Nephron progenitor cell (in vitro differentiated cells): ENCODE results near the gene HES4.

Source experiments
- DNase-seq: peaks from one replicate; pipeline ENCODE4 v3.0.0; 2021
- H3K27ac Mint-ChIP-seq: 2 replicates; pipeline ENCODE4 v1.8.0; 2021; ENCODE audit warnings: mild to moderate bottlenecking, moderate library complexity, mixed read lengths
- H3K27me3 Mint-ChIP-seq: 2 replicates; pipeline ENCODE4 v1.8.0; 2021; ENCODE audit warnings: mild to moderate bottlenecking, low read depth, mixed read lengths; ENCODE audit not compliant: poor library complexity
- H3K36me3 Mint-ChIP-seq: 2 replicates; pipeline ENCODE4 v1.8.0; 2021; ENCODE audit warnings: low read depth, mixed read lengths
- H3K4me1 Mint-ChIP-seq: 2 replicates; pipeline ENCODE4 v1.8.0; 2021; ENCODE audit warnings: mixed read lengths
- H3K4me3 Mint-ChIP-seq: 2 replicates; pipeline ENCODE4 v1.8.0; 2021; ENCODE audit warnings: mild to moderate bottlenecking, moderate library complexity, mixed read lengths
- H3K9me3 Mint-ChIP-seq: 2 replicates; pipeline ENCODE4 v1.8.0; 2021; ENCODE audit warnings: mild to moderate bottlenecking, moderate library complexity, mixed read lengths
- TF ChIP-seq, protein P1 (sequence below): fragments of 200-600 bp; sonication (generic); IDR thresholded peaks from 2 replicates; pipeline ENCODE4 v1.5.0; 2021; ENCODE audit warnings: antibody characterized with exemption

HES4 gene

DNA sequence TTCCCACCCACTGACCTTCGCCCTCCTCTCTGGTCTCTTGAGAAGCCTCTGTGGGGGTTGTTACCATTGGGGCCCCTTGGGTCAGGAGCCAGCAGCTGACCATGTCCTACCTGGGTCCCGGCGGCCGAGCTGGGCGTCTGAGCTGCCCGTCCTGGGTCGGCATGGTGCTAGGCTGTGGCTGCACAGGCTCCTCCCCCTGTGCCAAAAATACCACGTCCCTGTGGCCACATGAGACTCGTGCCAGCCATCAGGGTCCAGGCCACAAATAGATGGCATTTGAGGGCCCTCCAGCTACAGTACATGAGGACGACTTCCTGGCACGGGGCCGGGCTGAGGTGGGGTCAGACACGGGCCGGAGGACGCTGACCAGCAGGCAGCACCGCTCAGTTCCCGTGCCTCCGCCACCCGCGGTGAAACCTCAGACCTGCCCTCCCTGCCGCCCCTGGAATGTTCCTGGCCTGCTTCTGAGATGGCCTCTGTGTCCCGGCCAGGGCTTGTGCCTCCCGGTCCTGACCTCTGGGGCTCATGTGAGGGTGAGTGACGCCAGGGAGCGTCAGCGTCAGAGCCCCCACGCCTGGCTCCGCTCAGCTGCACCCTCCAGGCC lies 17.8 kb downstream of the HES4 start, which contains the start of gene PERM1:
Gene PERM1, minus strand, starts transcription at position 139 of the 604 bp plus-strand sequence. CDS start 1,064 bp downstream, outside the sequence.
- TF ChIP-seq, protein P1, sequence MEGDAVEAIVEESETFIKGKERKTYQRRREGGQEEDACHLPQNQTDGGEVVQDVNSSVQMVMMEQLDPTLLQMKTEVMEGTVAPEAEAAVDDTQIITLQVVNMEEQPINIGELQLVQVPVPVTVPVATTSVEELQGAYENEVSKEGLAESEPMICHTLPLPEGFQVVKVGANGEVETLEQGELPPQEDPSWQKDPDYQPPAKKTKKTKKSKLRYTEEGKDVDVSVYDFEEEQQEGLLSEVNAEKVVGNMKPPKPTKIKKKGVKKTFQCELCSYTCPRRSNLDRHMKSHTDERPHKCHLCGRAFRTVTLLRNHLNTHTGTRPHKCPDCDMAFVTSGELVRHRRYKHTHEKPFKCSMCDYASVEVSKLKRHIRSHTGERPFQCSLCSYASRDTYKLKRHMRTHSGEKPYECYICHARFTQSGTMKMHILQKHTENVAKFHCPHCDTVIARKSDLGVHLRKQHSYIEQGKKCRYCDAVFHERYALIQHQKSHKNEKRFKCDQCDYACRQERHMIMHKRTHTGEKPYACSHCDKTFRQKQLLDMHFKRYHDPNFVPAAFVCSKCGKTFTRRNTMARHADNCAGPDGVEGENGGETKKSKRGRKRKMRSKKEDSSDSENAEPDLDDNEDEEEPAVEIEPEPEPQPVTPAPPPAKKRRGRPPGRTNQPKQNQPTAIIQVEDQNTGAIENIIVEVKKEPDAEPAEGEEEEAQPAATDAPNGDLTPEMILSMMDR = no peak
- DNase-seq = no peak
- Mint-ChIP-seq H3K36me3 (peaks cover 4% of the 10 kb centered on the region), H3K4me3 (no peak within 1 kb of the TSS), H3K27me3 (peaks cover 57% of the 10 kb centered on the region), H3K4me1 (peaks cover 9% of the 10 kb centered on the region), H3K27ac (no peak within 1 kb of the TSS), H3K9me3 (peaks cover 6% of the 10 kb centered on the region)

DNA sequence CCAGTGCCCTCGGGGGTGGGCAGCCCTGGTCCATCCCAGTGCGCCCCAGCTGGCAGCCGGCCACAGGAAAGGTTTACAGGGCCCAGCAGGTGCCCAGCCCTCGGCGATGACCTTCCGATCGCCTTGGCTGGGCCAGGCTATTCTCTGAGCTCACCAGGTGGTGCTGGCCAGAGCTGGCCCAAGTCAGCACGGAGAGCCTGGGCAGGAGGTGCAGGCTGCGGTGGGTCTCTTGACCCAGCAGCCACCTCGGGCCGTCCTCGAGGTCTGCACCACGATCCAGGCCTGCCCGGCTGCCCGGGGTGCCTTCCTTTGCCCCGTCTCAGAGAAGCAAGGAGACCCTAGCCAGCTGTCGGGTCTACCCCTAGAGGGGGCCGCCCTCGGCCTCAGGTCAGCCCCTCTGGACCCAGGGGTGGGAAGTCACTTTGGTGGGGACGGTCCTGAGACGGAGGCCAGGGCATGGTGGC lies 18.4 kb downstream of the HES4 start:
- TF ChIP-seq, protein P1 = no peak
- Mint-ChIP-seq H3K27ac (no peak overlapping the region), H3K4me3 (no peak overlapping the region)

DNA sequence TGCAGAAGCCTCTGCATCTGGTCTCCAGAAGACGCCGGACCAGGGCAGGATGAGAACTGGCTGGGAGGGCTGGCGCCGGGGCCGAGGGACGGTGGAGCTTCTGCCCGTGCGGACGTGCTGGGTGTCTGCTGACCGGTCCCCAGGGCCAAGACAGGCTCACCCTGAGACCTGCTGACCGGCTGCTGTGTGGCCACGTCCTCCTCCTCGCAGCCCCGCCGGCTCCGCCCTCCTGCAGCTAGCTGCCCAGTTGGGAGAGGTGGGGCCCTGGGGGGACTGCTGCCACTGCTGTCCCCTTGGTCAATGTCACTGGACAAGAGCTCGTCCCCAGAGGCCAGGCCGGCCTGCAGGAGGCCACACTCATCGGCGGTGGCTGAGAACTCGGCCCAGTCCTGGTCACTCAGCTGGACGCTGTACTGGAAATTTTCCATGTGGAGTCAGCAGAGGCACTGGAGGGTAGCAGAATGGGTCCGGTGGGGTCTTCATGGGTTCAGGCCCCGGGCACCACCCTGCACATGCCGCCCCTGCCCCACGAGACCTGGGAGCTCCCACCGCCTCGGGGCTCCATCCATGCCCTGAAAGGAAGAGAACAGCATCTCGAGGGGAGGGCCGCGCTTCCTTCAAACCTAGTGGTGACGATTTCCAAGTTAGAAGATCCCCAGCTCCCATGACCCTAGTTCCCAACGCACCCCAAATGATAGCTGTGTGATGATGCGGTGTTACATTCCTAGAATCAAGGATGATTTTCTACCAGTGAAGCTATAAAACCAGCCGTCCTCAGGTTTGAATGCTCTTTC lies 19.1 kb downstream of the HES4 start:
- Mint-ChIP-seq H3K4me1 (peaks cover 11% of the 10 kb centered on the region), H3K27me3 (peaks cover 51% of the 10 kb centered on the region), H3K27ac (no peak overlapping the region), H3K4me3 (no peak overlapping the region), H3K9me3 (peaks cover 6% of the 10 kb centered on the region), H3K36me3 (peaks cover 4% of the 10 kb centered on the region)
- DNase-seq = no peak
- TF ChIP-seq, protein P1 = no peak

More for the DNA sequence above, 18.4 kb downstream of the HES4 start:
- peaks cover 4% of the 10 kb centered on the region for H3K36me3 Mint-ChIP-seq
- H3K27me3 Mint-ChIP-seq = peaks cover 56% of the 10 kb centered on the region
- peaks cover 6% of the 10 kb centered on the region for H3K9me3 Mint-ChIP-seq
- no peak for DNase-seq
- H3K4me1 Mint-ChIP-seq = peaks cover 9% of the 10 kb centered on the region

DNA sequence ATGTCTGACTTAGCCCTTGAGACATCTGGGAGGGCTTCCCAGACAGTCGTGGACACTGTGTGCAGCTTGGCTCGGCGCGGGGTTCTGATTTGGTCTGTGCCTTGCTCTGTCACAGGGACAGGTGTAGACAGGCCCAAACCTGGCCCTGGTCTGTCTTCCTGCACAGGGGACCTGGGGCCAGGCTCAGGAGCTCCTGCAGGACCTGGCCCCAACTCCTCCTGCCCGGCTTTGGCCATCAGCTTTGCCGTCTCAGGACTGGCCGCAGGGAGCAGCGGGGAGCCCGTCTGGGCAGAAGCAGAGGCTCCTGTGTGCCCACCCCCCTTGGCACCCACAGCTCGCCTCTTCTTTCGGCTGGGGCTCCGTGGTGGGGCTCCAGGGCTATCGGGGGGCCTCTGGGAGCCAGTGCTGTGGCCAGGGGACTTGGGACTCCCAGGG lies 19.7 kb downstream of the HES4 start:
- Mint-ChIP-seq H3K27me3 (peaks cover 50% of the 10 kb centered on the region), H3K27ac (no peak overlapping the region), H3K9me3 (peaks cover 6% of the 10 kb centered on the region), H3K36me3 (peaks cover 4% of the 10 kb centered on the region), H3K4me1 (peaks cover 14% of the 10 kb centered on the region), H3K4me3 (no peak overlapping the region)
- TF ChIP-seq, protein P1 = no peak
- no peak for DNase-seq

DNA sequence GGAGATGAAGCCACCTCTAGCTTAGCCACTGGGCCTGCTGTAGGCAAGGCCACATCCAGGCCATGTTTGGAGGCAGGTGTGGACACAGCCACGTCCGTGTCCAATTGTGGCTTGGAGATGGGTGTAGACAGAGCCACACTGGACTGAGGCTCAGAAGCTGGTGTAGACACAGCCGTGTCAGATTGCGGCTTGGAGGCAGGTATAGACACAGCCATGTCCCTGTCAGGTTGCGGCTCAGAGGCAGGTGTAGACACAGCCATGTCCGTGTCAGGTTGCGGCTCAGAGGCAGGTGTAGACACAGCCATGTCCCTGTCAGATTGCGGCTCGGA lies 20.2 kb downstream of the HES4 start:
- Mint-ChIP-seq H3K9me3 (peaks cover 6% of the 10 kb centered on the region), H3K27ac (no peak overlapping the region)
- TF ChIP-seq, protein P1 = no peak

More for the DNA sequence above, 20.2 kb downstream of the HES4 start:
- H3K4me3 Mint-ChIP-seq = no peak overlapping the region
- DNase-seq = no peak
- H3K27me3 Mint-ChIP-seq = peaks cover 50% of the 10 kb centered on the region
- peaks cover 4% of the 10 kb centered on the region for H3K36me3 Mint-ChIP-seq
- H3K4me1 Mint-ChIP-seq = peaks cover 17% of the 10 kb centered on the region
